HEK293 (cell line): Measurements from ENCODE around the gene LLCFC1.

ENCODE experiments used
- CTCF ChIA-PET: fragments of 350-600 bp; formaldehyde crosslinking; extraction: SDS; loops from one replicate; lab custom pipeline; 2021; ENCODE audit warnings: antibody characterized with exemption; lab: Yijun Ruan, JAX
- POLR2A ChIA-PET: fragments of 300-600 bp; formaldehyde crosslinking; extraction: SDS; loops from one replicate; lab custom pipeline; 2020; ENCODE audit warnings: antibody characterized with exemption, inconsistent platforms; lab: Yijun Ruan, JAX
- H3K27ac ChIP-seq: fragments of 200-500 bp; sonication (Bioruptor generic); 2 replicates; pipeline ENCODE4 v1.5.1; 2014; ENCODE audit warnings: low read depth, low read length, control low read depth, inconsistent platforms; ENCODE audit errors: extremely low read depth
- H3K36me3 ChIP-seq, 2 experiments: fragments of 200-500 bp in 1 of 2; sonication (Bioruptor generic) in 1 of 2; 1 replicate in 1 of 2; 2 replicates in 1 of 2; pipeline ENCODE4 v1.5.1; 2014 to 2017; ENCODE audit warnings: inconsistent platforms in 2 of 2, low read length in 2 of 2; ENCODE audit not compliant: control insufficient read depth in 2 of 2, insufficient read depth in 1 of 2
- H3K4me1 ChIP-seq: fragments of 200-500 bp; sonication (Bioruptor generic); 2 replicates; pipeline ENCODE4 v1.5.1; 2014; ENCODE audit warnings: mild to moderate bottlenecking, low read length, inconsistent platforms; ENCODE audit not compliant: control insufficient read depth, insufficient read depth
- H3K4me3 ChIP-seq: 2 replicates; pipeline ENCODE4 v1.5.1; 2011; ENCODE audit warnings: low read depth, mild to moderate bottlenecking, control low read depth, low read length, moderate library complexity
- H3K9me3 ChIP-seq: fragments of 200-500 bp; sonication (Bioruptor generic); 2 replicates; pipeline ENCODE4 v1.5.1; 2014; ENCODE audit warnings: low read depth, low read length, inconsistent platforms; ENCODE audit not compliant: control insufficient read depth, insufficient read depth
- ATF2 ChIP-seq: fragments of 450-650 bp; formaldehyde crosslinking; IDR thresholded peaks from 2 replicates; pipeline ENCODE4 v1.5.1; 2016; ENCODE audit warnings: missing biosample characterization, missing genetic modification characterization, low read depth
- KLF8 ChIP-seq: fragments of 450-650 bp; formaldehyde crosslinking; IDR thresholded peaks from 2 replicates; pipeline ENCODE4 v1.5.1; 2016; ENCODE audit warnings: missing biosample characterization, missing genetic modification characterization
- PRDM10 ChIP-seq: fragments of 450-650 bp; formaldehyde crosslinking; IDR thresholded peaks from 2 replicates; pipeline ENCODE4 v1.5.1; 2016; ENCODE audit warnings: missing biosample characterization, missing genetic modification characterization
- SCRT1 ChIP-seq: fragments of 450-650 bp; formaldehyde crosslinking; IDR thresholded peaks from 2 replicates; pipeline ENCODE4 v1.5.1; 2016; ENCODE audit warnings: missing biosample characterization, missing genetic modification characterization, borderline replicate concordance
- TRIM28 ChIP-seq: IDR thresholded peaks from 2 replicates; pipeline ENCODE4 v1.6.1; 2011; ENCODE audit warnings: low read length, control low read depth, borderline replicate concordance
- ZBTB10 ChIP-seq: fragments of 450-650 bp; formaldehyde crosslinking; IDR thresholded peaks from 2 replicates; pipeline ENCODE4 v1.5.1; 2016; ENCODE audit warnings: missing biosample characterization, missing genetic modification characterization
- ZNF10 ChIP-seq: fragments of 450-650 bp; formaldehyde crosslinking; IDR thresholded peaks from 2 replicates; pipeline ENCODE4 v1.5.1; 2017; ENCODE audit warnings: missing biosample characterization, missing genetic modification characterization
- ZNF155 ChIP-seq: fragments of 450-650 bp; formaldehyde crosslinking; IDR thresholded peaks from 2 replicates; pipeline ENCODE4 v1.5.1; 2016; ENCODE audit warnings: missing biosample characterization, missing genetic modification characterization
- ZNF174 ChIP-seq: fragments of 450-650 bp; formaldehyde crosslinking; IDR thresholded peaks from 2 replicates; pipeline ENCODE4 v1.5.0; 2017; ENCODE audit warnings: missing biosample characterization, mild to moderate bottlenecking, missing genetic modification characterization
- ZNF18 ChIP-seq: fragments of 450-650 bp; formaldehyde crosslinking; IDR thresholded peaks from 2 replicates; pipeline ENCODE4 v1.5.1; 2016; ENCODE audit warnings: missing biosample characterization, missing genetic modification characterization
- ZNF248 ChIP-seq: fragments of 450-650 bp; formaldehyde crosslinking; IDR thresholded peaks from 2 replicates; pipeline ENCODE4 v1.5.1; 2017; ENCODE audit warnings: missing biosample characterization, missing genetic modification characterization
- ZNF26 ChIP-seq: fragments of 450-650 bp; formaldehyde crosslinking; IDR thresholded peaks from 2 replicates; pipeline ENCODE4 v1.5.1; 2016; ENCODE audit warnings: missing biosample characterization, missing genetic modification characterization
- ZNF324 ChIP-seq: fragments of 450-650 bp; formaldehyde crosslinking; IDR thresholded peaks from 2 replicates; pipeline ENCODE4 v1.5.1; 2016; ENCODE audit warnings: missing biosample characterization, missing genetic modification characterization
- ZNF473 ChIP-seq: fragments of 450-650 bp; formaldehyde crosslinking; IDR thresholded peaks from 2 replicates; pipeline ENCODE4 v1.5.1; 2017; ENCODE audit warnings: missing biosample characterization, missing genetic modification characterization
- ZNF48 ChIP-seq: fragments of 450-650 bp; formaldehyde crosslinking; IDR thresholded peaks from 2 replicates; pipeline ENCODE4 v1.5.1; 2016; ENCODE audit warnings: missing biosample characterization, missing genetic modification characterization
- ZNF548 ChIP-seq: fragments of 450-650 bp; formaldehyde crosslinking; IDR thresholded peaks from 2 replicates; pipeline ENCODE4 v1.5.1; 2016; ENCODE audit warnings: missing biosample characterization, missing genetic modification characterization
- ZNF560 ChIP-seq: fragments of 450-650 bp; formaldehyde crosslinking; IDR thresholded peaks from 2 replicates; pipeline ENCODE4 v1.5.1; 2017; ENCODE audit warnings: missing biosample characterization, missing genetic modification characterization, borderline replicate concordance
- ZNF626 ChIP-seq: fragments of 450-650 bp; sonication (Bioruptor Pico); formaldehyde crosslinking; IDR thresholded peaks from 2 replicates; pipeline ENCODE4 v1.5.1; 2018; ENCODE audit warnings: missing biosample characterization, missing genetic modification characterization, inconsistent platforms
- ZNF629 ChIP-seq: fragments of 450-650 bp; formaldehyde crosslinking; IDR thresholded peaks from 2 replicates; pipeline ENCODE4 v1.5.1; 2017; ENCODE audit warnings: missing biosample characterization, missing genetic modification characterization
- ZNF704 ChIP-seq: fragments of 450-650 bp; formaldehyde crosslinking; IDR thresholded peaks from 2 replicates; pipeline ENCODE4 v1.5.1; 2016; ENCODE audit warnings: missing biosample characterization, missing genetic modification characterization
- ZNF707 ChIP-seq: fragments of 450-650 bp; formaldehyde crosslinking; IDR thresholded peaks from 2 replicates; pipeline ENCODE4 v1.5.1; 2016; ENCODE audit warnings: missing biosample characterization, missing genetic modification characterization
- ZNF747 ChIP-seq: fragments of 450-650 bp; formaldehyde crosslinking; IDR thresholded peaks from 2 replicates; pipeline ENCODE4 v1.5.1; 2016; ENCODE audit warnings: missing biosample characterization, missing genetic modification characterization
- ZNF76 ChIP-seq: fragments of 450-650 bp; formaldehyde crosslinking; IDR thresholded peaks from 2 replicates; pipeline ENCODE4; 2016; ENCODE audit warnings: low read depth, missing biosample characterization, missing genetic modification characterization, borderline replicate concordance
- ZNF791 ChIP-seq: fragments of 450-650 bp; formaldehyde crosslinking; IDR thresholded peaks from 2 replicates; pipeline ENCODE4 v1.5.1; 2016; ENCODE audit warnings: missing biosample characterization, missing genetic modification characterization

The LLCFC1 gene

GRCh38 chr7:142910031-142910433, 29.3 kb upstream of the LLCFC1 start:
- POLR2A ChIA-PET, result interaction anchor here (0.9 kb wide), 1 partner anchor 13 kb away, joined by 3 read pairs; no protein-coding TSS in a partner anchor
- H3K4me3 ChIP-seq, result no peak overlapping the region
- CTCF ChIA-PET, result interaction anchor here (0.5 to 2.7 kb wide), 20 partner anchors 9 to 326 kb away, joined by 3 to 13 read pairs (median 4); no protein-coding TSS in a partner anchor
- H3K36me3 ChIP-seq, result no peaks in the 10 kb centered on the region
- no peak overlapping the region for H3K27ac ChIP-seq
- no peak for TF ChIP-seq ZNF155 (tag by site-specific recombination)
- no peak for TF ChIP-seq ZNF18 (tag by site-specific recombination)
- no peak for TF ChIP-seq TRIM28
- no peak for TF ChIP-seq ATF2 (tag by site-specific recombination)
- no peak for TF ChIP-seq KLF8 (tag by site-specific recombination)
- TF ChIP-seq ZNF560 (tag by site-specific recombination), result no peak
- no peak for TF ChIP-seq ZNF473 (tag by site-specific recombination)
- no peak for TF ChIP-seq ZNF26 (tag by site-specific recombination)
- no peak for TF ChIP-seq PRDM10 (tag by site-specific recombination)
- TF ChIP-seq ZNF76, result no peak
- TF ChIP-seq ZNF324 (tag by site-specific recombination), result no peak
- no peak for TF ChIP-seq ZNF704
- H3K9me3 ChIP-seq, result no peaks in the 10 kb centered on the region
- no peaks in the 10 kb centered on the region for H3K4me1 ChIP-seq

GRCh38 chr7:142910481-142910880, 28.8 kb upstream of the LLCFC1 start:
- Histone ChIP-seq H3K4me3 (no peak overlapping the region), H3K27ac (no peak overlapping the region), H3K4me1 (no peaks in the 10 kb centered on the region), H3K36me3 (no peaks in the 10 kb centered on the region), H3K9me3 (no peaks in the 10 kb centered on the region)
- CTCF ChIA-PET, result interaction anchor here (0.7 to 2.7 kb wide), 15 partner anchors 8 to 305 kb away, joined by 3 to 13 read pairs (median 3); no protein-coding TSS in a partner anchor
- POLR2A ChIA-PET, result interaction anchor here (0.9 kb wide), 1 partner anchor 12 kb away, joined by 3 read pairs; no protein-coding TSS in a partner anchor
- TF ChIP-seq ZNF48 (no peak), ZNF174 (tag by site-specific recombination) (no peak), ZNF791 (no peak), ZNF560 (tag by site-specific recombination) (no peak), ZNF248 (tag by site-specific recombination) (no peak), ZNF747 (tag by site-specific recombination) (no peak), ZNF10 (tag by site-specific recombination) (no peak), ZNF707 (no peak), ZNF548 (tag by site-specific recombination) (no peak), SCRT1 (tag by site-specific recombination) (no peak), ZNF626 (tag by site-specific recombination) (no peak), ZNF629 (tag by site-specific recombination) (no peak), ZBTB10 (tag by site-specific recombination) (no peak)
